Stimulated activated CD4-positive, alpha-beta T cell treated with anti-CD3 and anti-CD28 coated beads, Interleukin-2, amount 100 ng/mL, for 24 hours (primary cell): Measurements from ENCODE around the gene RFNG.

Experiments used
- DNase-seq, 2 donors: peaks; one replicate each; pipeline ENCODE4 v3.0.0-alpha.2; 2020

The RFNG gene, protein sequence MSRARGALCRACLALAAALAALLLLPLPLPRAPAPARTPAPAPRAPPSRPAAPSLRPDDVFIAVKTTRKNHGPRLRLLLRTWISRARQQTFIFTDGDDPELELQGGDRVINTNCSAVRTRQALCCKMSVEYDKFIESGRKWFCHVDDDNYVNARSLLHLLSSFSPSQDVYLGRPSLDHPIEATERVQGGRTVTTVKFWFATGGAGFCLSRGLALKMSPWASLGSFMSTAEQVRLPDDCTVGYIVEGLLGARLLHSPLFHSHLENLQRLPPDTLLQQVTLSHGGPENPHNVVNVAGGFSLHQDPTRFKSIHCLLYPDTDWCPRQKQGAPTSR

DNA sequence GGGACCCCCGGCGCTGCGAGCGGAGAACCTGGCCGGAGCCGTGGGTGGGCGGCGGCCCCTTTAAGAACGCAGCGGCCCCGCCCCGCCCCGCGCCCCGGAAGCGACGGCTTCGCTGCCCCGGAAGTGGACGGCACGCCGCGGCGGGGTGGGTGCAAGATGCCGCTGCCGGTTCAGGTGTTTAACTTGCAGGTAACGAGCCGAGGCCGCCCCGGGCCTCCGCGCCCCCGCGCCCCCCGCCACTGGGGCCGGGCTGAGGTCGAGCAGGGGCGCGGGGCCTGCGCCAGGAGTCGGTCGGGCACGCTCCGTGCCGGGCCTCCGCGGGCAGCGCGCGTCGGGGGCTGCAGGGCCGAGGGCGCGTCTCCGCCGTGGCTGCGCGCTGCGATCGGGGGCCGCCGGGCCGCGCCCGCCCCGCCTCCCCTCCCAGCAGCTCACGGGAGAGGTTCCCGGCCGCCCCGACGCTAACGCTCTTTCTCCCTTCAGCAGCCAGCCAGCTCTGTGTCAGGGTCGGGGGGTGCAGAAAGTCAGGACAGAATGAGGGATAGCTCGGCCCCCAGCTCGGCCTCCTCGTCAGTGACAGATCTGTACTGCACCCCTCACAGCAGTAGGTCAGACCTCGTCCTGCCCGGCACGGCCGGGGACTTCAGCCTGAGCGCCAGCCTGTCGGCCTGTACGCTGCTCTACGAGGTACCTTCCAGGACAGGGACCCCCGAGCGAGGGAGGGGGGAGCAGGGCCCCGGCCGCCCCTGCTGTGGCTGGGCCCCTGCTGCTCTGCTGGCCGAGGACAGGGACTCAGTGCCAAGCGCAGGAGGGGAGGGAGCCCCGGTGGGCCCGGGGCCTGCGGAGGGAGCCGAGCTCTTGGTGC is at the start of gene RFNG, which contains the start of gene GPS1:
Gene RFNG (minus strand): TSS at position 36 of the 862 bp plus-strand sequence. CDS start 45 bp downstream, outside the sequence.
Gene GPS1 (plus strand): TSS at position 123 of the 862 bp plus-strand sequence. CDS start 34 bp downstream, at position 157.
- DNase-seq: peak; percentile 89 to 91

DNA sequence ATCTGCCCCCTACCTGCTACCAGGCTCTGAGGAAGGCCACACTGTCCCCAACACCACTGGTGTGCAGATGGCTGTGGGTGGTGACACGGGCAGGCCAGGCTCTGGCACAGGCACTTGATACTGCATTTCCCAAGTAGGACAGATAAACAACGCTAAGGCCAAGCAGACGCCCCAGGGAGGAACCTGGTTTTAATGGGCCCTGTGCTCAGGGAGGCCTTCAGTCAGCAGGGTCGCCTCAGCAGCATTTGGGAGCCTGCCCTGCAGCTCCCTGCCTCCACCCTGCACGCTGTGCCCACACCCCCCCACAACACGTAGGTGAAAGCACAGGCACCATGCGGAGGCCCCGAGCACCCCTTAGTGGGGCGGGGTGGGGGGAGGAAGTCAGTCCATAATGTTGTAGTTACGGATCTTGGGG is 49.7 kb upstream of the RFNG start:
- DNase-seq: peak in 1 of 2 donors; percentile 8

DNA sequence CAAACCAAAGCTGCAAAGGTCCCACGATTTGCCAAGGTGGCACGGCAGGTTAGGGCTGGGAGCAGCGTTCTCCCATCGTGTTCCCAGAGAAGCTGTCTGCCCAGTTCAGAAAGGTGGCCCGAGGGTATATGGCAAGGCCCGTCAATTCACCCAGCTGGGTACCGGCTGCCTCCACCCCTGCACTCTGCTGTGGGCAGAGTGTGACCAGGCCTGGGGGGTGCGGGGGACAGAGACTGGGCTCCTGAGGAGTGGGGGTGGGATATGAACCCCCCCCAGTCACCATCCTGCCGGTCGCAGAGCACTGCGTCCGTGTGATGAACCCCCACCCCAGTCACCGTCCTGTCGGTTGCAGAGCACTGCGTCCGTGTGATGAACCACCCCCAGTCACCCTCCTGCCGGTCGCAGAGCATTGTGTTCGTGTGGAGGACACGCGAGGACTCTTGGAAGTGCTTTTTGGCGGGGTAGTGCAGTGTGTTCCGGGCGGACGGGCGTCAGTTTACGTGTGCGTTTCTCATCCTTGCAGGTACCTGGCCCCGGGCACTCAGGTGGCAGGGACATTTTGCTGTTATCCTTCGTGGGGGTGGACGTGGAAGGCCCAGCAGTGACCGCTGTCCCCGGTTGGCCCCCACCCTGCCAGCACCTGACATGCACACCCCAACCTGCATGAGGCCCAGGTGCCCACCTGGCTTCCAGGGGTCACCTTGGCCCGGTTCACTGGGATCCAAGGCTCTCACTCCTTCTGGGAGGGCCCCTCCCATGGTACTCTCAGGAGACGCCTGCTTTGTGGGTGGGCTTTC is 49.1 kb upstream of the RFNG start:
- DNase-seq: peak in 1 of 2 donors; percentile 10

DNA sequence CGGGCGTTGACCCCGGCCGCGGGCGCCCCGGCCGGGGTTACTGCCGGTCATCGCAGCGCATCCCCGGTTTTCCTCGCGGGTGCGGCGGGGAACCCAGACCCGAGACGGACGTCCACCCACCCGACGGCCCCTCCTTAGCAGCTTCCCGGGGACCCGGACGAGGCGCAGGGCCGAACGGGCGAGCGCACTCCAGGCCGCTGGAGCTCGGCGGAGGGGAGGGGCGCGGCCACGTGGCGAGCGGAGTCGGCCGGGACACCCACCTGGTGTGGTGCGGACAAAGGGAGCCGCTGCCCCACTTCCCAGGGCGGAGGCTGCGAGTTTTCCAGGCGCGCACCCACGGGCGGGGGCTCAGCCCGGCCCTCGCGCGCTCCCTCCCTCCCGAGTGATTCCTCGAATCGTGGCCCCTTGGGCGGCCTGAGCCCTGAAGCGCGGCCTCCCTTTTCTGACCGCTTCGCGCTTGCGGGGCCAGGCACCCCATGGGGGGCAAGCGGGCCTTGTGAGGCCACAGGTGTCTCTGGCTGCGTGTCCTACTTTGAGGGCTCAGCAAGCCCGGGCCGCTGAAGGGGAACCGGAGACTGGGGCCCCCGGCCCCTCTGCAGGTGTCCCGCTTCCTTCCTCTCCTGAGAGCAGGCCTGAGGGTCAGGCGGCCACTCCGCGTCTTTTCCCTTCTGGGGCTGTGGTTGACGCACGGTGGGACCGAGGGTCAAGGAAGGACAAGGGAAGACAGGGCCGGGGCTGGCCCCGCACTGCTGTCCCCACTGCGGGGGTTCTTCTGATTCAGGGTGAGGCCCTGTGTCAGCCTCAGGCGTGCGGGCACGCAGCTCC is 47.5 kb upstream of the RFNG start:
- no peak for DNase-seq

DNA sequence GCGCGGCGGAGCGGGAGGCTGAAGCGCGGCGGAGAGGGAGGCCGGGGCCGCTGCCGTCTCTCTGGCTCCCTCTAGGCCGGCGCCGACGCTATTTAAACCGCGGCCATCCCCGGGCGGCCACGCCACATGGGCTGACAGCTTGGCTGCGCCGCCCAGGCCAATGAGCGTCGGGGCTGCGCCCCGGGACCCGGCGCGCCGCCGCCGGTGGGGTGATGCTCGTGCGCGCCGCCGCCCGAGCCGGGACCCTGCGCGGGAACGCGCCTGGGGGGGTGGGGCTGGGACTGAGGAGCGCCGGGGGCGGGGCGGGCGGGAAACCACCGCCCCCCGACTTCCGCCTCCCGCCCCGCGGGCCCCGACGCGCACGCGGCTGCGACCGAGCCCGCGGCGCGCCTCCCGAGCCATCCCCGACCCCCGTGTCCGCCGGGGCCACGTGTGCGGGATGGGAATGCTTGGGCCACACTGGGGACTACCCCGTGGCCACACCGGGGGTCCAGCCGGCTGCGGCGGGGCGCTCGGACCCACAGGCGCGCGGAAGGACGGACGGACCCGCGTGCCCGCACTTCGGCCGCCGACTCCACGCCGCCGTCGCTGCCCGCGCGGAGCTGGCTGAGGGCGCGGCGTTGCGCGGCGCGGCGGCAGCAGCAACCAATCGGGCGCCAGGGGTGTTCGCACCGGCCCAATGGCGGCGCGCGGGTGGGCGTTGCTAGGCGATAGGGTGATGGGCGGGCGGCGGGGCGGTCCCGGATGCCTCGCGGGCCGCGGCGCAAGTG is 46.7 kb upstream of the RFNG start, which contains the start of gene FASN:
Gene FASN (minus strand): TSS at position 68 of the 770 bp plus-strand sequence. CDS start 1,791 bp downstream, outside the sequence.
- DNase-seq: peak; percentile 94 to 96

DNA sequence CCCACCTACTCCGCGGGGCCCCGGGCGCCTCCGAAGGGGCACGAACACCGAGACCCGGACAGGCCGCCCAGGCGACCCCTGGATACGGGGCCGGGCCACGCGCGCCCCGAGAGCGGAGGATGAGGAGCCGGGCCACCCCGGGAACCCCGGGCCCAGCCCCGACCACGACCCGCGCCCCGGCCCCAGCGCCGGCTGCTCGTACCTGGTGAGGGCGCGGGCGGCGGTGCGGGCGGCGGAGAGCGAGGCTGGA is 46.2 kb upstream of the RFNG start:
- DNase-seq: peak in 1 of 2 donors; percentile 49

DNA sequence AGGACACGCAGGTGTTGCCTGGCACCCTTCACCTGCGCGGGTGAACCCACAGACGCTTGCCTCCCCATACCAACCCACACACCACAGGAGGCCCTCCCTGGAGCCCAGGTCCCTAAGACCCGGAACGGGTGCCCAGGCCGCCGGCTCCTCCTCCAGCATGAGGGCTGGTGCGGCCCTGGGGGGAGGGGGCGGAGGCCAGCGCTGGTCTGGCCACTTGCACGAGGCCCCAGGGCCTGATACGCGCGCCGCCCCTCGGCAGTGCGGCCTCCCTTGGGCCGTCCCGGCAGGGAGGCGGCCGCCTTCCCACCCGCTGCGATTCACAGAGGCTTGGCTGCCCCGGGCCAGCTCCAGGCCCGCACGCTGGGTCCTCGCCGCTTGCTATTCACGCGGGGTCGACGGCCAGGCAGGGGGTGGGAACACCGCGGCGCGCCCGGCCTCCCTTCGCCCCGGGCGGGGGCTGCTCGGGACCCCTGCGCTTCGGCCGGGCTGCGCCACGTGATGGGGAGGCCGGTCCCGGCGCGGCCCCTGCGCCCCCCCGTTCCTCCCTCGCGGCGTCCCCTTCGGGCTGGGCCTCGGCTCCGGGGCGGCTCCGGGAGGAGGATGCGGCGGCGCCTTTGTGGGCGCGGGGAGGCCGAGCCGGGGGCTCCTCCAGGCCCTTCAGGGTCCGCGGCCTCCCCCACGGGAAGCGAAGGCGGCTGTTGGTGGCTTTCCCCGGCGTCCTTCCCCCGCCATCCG is 45.7 kb upstream of the RFNG start:
- peak in 1 of 2 donors; percentile 43 for DNase-seq

DNA sequence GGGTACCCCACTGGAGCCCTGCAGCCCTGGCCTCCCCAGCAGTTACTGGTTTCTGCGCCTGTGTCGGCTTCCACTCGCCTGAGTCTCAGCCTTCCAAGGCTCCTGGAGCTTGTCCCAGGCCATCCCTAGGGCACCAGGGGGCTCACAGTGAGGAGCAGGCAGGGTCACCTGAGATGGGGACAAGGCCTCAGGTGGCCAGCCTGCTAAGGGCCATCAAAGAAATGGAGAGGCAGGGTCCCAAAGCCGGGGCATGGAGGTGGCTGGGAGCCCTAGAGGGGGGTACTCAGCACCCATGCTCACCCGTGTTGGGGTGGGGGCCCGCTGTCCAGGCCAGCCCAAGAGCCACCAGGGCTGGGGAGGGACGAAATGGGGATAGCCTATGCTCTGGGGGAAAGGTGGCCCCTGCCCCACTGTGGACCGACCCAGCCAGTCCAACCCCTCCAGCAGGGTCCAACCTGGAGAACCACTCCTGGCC is 45.1 kb upstream of the RFNG start:
- peak in 1 of 2 donors; percentile 13 for DNase-seq

DNA sequence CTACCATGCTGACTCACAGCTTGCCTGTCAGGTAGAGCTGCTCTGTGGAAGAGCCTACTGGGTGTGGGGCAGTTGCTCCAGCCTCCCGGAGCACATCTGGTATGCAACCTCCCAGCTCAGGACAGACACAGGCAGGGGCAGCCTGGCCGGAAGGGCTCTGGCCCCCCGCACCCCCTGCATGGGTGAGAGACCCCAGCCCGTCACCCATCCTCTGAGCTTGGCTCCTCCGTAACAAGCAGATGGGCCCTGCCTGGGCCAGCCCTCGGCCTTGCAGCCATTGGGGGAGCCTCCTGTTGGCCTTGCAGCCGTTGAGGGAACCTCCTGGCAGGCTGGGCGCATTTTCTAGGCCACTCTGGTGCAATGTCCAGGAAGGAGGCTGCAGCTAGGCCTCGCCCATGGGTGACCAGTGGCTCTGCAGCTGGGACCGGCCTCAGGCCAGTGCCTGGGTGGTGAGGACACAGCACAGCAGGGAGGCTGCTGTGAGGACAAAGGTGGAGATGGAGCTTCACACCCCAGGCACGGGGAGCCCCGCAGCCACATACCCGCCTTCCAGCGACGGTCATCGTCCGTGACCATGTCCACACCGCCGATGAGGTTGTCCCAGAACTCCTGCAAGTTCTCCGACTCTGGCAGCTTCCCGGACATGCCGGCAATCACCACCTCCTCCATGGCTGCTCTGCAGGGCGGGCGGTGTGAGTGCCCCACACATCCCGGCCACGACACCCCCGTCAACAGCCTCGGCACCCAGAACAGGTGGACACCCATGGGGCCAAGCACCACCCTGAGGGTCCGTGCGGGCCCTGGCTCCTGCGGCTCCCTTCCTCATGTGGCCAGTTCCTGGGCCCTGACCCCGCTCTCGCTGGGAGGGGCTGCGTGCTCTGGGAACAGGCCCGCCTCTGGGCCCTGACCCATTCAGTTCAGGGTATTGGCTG is 44.4 kb upstream of the RFNG start:
- DNase-seq: peak in 1 of 2 donors; percentile 4

DNA sequence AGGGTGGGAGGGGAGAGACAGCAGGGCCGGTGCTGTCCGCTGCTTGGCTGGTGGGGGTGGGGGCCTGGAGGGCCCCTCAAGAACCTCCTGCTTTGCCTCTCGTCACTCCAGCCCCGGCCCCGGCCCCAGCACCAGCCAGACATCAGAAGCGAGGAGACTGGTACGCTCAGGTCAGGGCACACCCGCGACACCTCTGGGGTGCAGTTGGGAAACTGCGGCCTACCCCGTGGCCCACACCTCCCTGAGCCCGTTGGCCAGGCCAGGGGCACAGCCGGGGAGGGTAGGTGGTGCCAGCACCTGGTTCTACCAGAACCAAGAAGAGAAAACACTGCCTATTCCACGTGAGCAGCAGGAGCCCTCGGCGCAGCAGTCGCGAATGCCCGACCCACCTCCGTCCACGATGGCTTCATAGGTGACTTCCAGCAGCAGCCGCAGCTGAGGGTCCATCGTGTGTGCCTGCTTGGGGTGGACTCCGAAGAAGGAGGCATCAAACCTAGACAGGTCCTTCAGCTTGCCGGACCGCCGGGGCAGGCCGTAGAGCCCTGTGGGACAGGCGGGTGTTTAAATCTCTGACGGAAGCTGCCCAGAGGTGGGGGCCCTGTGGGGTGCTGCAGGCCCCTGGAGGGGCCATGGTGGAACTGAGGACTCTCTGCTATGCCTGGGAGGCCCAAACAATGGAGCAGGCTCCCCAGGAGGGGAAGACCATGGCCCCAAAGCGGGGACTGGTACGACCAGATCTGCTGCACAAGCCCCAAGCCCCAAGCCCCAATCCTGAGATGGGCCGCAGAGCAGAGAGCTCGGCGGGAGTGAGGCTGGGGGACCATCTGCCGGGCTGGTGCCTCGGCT is 43.5 kb upstream of the RFNG start:
- peak in 1 of 2 donors; percentile 4 for DNase-seq

DNA sequence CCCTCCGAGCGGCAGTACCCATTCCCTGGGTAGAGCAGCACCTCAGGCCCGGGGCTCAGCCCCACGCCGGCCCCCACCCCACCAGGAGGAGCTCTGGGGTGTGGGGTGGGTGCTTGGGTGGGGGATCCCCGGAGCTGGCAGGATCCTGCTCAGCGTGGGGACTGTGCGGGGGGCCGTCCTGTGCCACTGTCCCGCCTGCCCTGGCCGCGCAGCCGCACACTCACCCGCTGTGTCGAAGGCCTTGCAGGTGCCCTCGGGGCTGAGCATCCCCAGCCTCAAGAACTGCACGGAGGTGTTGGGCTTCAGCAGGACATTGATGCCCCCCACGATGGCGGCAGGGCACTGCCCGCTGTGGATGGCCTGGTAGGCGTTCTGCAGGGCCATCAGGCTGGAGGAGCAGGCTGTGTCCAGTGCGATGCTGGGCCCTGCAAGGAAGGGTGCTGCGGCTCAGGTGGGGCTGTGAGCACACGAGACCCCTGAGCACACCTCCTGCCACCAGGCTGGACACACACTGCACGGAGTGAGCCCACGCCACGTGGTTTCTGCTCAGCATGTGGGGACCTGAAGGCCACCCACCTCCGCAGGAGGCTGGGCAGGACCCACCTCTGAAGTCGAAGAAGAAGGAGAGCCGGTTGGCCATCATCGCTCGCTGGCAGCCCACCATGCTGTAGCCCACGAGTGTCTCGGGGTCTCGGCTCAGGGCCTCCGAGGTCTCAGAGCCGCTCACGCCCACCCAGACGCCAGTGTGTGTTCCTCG is 41.6 kb upstream of the RFNG start:
- no peak for DNase-seq

DNA sequence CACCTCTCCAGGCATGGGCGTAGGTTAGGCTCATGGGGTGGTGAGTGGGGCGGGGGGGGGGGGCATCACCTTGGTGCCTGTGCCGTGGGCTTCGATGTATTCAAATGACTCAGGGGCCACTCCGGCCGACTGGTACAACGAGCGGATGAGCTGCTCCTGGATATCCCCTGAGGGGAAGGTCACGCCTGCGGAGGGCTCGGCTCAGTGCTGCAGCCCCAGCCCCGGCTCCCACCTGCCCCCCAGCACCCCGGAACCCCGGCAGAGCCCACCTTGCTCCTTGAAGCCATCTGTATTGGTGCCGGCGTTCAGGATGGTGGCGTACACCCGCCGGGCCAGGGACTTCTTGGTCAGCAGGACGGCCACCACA is 41.0 kb upstream of the RFNG start:
- no peak for DNase-seq

DNA sequence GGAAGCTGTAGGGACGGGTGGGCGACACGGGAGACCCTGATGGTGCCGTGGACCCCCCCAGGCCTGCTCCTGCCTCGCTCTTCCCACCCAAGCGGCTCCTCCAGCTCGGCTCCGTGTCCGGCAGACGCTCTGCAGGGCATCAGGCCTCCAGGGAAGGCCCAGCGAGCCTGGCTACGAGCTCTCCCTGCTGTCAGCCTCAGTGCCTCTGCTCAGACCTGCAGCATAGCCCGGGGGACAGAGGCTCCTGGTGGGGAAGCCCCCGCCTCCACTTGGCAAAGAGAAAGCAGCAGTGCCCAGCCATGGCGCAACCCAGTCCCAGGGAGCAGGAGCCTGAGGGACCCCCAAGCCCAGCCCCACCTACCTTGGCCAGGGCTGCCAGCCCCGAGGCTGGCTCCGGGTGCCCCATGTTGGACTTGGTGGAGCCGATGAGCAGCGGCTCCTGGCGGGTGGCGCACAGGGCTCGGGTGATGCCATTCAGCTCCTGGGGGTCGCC is 40.5 kb upstream of the RFNG start:
- no peak for DNase-seq

DNA sequence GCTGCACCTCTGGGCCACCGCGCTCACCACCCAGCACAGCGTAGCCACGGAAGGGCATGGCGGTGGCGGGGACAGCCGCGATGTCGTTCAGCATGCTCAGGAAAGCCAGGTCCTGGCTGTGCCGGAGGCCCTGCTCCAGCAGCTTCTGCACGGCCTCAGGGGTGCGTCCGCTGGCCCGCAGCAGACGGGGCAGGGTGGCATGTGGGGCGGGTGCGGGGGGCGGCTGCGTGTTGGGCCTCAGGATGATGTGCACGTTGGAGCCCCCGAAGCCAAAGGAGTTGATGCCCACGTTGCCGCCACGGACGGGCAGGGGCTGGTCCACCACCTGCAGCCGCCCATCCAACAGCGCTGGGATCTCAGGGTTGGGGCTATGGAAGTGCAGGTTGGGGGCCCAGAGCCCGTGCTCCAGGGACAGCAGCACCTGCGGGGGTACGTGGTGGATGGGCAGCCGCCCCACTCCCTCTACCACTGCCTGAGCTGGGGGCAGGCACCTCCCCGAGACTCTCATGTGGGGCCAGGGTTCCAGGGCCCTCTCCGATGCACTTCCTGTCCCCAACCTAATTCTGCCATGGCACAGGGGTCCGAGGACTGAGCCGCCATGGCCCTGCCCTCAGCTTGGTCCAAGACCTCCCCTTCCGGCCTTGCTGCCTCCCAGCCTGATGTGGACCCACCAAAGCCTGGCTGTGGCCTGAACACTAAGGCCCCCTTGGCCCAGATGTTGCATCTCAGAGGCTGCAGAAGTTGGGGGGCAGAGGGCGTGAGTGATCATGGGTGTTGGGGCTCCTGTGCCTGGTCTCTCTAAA is 39.9 kb upstream of the RFNG start:
- no peak for DNase-seq

DNA sequence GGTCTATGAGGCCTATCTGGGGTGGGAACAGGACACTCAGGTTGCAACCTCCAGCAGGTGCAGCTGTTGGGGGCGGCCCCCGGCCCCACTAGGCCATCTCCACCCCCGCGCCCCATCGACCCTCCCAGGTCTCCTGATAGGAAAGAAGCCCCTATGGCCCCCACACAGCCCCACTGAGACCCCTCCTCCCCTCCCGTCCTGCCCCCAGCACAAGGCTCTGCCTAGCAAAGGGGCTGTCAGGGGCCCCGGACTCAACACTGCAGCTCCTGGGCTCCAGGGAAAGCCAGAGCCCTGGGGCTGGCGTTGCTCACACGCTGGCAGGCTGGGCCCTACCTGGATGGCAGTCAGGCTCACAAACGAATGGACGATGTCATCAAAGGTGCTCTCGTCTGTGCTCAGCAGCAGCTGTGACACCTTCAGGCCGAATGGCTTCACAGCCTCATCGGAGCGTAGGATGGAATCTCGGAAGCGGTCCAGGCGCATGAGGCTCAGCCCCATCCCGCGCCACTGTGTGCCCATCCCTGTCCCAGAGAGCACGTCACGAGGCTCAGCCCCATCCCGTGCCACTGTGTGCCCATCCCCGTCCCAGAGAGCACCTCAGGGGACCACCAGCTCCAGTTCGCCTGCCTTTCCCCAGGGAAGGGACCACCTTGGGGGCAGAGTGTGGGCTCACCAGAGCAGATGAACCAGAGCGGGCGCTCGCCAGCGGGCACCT is 39.1 kb upstream of the RFNG start:
- DNase-seq: no peak
